GM19023 (cell line): ENCODE measurements around the gene MAGI1.

ENCODE experiments used
- ATAC-seq: cut with Tn5 transposase; IDR thresholded peaks from one replicate; pipeline ENCODE4 v1.9.1; 2021; ENCODE audit warnings: mild to moderate bottlenecking, moderate library complexity; ENCODE audit not compliant: unreplicated experiment

The MAGI1 gene

DNA sequence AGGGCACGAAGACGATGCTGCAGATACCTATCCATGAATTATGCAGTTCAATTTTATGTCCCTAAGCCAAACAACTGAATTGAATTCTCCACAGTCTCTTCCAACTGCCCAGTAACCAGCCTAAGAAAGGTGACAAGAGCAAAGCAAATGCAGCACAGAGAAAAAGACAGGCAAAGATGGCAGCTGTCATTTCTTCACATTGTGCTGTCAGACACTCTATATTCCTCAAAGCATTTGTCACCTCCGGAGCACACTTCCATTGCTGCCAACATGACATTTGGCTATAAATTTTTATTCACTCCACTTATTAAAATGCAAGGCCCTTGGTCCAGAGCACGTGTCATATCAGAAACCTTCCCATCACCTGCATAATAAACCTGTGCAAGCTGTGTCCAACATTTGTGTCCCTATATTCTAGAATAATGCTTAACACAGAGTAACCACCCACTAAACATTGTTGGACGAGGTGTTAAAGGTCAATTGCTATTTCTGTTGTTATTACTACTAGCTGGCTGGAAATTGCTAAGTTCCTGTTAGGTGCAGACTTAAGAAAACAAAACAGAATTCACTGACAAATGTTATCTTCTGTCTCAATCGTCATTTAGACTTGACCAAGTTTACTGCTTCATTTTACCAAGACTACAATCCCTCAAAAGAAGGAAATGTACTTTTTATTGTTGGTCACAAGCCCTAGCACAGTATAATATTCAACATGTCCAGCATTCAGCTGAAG, 89.7 kb downstream of the MAGI1 start:
- ATAC-seq: no peak

DNA sequence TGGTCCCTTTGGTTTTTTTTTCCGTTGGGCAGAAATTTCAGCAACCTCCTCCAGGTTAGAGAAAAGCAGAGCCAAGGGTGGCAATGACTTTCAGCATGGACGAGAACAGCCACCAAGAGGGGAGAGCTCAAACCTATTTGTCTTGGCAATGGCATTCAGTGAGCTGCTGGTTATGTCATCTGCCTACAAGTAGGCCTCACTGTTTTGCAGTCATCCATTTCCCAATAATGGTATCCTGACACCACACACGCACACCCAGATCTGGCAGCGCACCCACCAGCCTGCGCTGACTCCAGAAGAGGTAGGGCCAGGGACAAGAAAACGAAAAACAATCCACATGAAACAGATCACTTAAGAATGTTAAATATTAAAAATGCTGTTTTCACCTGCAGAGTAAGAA, 92.3 kb downstream of the MAGI1 start:
- ATAC-seq: no peak

DNA sequence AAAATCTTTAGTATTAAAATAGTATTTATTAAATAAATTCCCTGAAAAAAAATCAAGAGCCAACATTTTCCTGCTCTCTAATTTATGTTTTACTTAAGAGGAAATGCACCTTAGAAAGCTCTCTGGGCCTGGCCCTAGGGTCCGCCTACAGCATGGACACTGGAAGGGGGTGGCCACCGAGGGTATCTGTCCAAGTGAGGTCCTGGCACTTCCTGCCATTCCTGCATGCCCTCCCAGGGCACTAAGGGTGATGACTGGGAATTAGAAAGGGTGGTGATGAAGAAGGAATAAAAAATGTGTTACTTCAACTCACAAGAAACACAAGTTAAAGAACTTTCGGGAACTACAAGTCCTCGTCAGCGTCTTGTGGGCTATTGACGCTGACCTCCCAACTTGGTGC, 92.8 kb downstream of the MAGI1 start:
- no peak for ATAC-seq

DNA sequence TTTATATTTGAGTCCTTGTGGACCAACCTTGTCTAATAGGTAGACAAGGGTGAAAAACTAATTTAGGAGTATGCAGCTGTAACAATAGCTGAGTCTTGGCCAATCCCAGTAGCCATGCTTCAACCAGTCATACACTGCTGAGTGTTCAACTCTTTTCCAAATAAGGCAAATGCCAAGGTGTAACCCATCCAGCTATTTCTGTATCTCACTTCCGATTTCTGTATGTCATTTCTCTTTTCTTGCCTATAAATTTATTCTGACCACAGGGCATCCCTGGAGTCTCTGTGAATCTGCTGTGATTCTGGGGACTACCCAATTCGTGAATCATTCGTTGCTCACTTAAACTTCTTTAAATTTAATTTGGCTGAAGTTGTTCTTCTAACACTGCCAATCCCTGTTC, 93.2 kb downstream of the MAGI1 start:
- no peak for ATAC-seq

DNA sequence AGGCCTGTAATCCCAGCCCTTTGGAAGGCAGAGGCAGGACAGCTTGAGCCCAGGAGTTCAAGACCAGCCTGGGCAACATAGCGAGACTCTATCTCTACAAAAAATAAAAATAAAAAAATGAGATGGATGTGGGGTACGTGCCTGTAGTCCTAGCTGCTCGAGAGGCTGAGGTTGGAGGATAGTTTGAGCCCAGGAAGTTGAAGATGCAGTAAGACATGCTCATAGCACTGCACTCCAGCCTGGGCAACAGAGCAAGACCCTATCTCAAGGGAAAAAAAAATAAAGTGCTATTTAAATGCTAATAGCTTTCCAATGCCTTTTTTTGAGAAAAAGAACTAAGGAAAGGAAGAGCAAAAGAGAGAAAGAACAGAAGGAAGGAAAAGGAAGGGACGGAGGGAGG, 94.5 kb downstream of the MAGI1 start:
- no peak for ATAC-seq

DNA sequence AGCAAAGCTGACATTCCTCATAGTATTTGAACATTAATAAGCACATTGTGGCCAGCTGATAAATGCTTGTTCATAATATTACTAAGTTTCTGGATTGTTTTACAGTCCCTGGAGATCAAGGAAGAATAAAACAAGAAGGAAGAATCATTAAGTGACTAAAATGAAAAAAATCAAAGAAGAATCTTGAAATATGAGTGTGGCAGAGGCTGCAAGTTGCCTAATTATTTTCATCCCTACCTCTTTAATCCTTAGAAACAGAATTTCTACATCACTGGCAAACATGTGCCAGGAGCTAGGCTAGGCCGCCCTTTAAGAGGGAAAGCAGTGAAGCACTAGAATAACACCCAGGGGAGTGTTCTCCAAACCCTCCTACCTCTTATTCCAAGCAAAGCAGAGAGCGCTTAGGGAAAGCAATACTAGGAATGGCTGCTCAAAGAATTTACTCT, 98.9 kb downstream of the MAGI1 start:
- no peak for ATAC-seq

DNA sequence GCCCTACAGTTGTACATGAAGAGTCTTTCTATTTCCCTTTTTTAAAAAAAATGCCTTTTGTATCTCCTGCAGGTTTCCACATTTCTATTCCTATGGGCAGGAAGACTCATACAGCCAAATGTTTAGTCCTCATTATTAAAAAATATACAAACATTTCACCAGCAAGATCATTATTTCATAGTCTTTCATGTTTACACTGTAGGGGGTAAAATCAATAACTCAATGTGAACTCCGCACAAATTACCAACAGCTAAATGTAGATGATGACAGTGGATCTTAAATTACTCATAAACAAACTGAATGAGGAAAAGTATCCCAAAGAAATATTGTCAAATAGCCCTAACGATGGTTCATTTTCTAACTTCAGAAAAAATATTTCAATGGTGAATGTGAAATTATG, 99.5 kb downstream of the MAGI1 start:
- no peak for ATAC-seq

DNA sequence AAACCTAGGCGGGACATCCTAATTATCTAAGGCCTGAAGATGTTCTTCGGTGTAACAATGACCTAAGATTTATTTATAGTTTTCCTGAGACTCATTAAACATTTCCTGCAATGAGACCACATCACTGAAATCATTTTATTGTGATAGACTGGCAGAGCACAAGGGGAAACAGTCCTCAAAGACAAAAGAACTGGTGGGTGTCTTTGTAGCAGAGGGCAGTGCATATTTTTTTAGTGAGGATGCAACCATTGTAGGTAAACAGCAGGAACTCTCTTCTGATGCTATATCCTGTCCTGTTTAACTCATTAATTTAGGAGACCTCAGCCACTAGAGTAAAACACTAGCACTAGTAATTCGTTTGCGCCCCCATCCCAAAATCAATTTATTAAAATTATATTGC, 100.0 kb downstream of the MAGI1 start:
- ATAC-seq: no peak

DNA sequence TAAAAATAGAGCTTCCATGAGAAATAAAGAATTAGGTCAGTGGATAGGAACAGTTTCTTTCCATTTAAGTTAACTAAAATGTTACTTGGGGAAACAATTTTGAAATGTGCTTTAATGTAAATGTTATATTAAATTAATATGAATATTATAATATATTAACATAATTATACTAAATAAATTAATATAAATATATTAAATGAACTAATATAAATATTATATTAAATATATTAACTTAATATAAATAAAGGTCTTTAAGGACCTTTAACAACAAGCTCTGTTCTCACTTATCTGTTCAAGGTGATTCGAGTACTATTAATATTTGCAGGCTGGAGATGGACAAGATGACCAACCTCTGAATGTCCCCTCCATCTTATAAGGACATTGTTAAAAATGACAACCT, 100.6 kb downstream of the MAGI1 start:
- ATAC-seq: no peak

DNA sequence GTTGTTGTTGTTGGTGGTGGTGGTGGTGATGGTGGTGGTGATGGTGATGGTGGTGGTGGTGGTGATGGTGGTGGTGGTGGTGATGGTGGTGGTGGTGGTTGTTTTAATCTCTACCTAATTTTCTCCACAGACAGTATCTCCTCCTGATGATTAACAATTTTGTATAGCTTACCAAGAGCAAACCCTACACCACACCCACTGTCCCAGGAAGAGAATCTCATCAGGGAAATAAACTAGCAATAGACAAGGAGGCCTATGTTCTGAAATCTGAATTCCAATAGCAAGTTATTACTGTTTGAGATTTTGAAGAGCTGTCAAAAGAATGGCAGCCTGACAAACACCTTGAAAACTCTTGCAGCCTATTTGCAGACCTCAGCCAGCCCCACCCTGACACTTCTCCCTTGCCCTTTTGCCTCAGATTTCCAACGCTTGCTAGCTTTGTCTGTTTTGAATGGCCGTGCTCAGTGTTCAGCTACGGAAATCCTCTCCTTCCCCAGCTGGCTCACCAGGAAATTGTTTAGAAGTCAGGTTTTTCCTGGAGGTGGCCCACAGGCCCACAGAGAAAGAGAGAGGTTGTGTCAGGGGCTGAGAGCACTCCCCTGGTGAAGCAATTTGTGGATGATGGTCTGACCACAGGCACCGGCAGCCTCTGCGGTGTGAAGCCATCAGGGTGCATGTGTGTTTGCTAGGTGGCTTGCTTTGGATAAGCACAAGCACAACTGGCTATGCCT, 101.6 kb downstream of the MAGI1 start:
- ATAC-seq: no peak

DNA sequence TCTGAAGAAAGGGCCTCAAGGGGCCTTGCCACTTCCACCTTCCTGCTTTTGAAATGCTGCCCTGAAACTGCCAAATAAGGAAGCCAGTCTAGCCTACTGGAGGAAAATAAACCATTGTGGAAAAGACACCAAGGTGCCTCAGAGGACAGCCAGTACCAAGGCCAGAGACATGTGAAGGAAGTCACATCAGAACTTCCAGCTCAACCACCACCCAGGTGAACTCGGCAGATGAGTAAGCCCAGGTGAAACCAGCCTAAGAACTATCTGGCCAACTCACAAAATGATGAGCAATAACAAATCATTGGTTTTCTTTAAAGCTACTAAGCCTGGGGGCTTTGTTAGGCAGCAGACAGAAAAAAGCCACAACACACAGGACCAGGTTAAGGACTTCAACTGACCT, 103.0 kb downstream of the MAGI1 start:
- ATAC-seq: no peak

DNA sequence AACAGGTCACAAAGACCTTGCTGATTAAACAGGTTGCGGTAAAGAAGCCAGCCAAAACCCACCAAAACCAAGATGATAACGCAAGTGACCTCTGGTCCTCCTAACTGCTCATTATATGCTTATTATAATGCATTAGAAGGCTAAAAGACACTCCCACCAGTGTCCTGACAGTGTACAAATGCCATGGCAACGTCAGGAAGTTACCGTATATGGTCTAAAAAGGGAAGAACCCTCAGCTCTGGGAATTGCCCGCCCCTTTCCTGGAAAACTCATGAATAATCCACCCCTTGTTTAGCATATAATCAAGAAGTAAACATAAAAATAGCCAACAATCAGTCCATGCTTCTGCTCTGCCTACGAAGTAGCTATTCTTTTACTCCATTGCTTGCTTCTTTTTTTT, 108.1 kb downstream of the MAGI1 start:
- no peak for ATAC-seq

DNA sequence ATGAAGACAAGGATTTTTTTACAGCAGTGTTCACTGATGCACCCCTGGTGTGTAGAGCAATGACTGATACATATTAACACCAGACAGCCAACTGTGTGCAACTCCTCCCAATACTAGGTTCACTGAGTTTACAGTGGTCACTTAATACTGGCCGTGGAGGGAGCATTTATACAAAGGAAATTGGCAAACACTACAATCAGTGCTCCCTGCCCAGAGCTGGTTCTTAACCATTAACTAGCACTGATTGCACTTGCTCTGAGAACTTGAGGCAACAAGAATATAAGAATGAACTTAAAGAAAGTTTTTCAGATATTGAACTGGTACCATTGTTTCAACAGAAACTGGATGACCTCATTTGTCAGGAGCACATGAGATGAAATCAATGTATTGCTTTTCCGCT, 110.6 kb downstream of the MAGI1 start:
- ATAC-seq: no peak

DNA sequence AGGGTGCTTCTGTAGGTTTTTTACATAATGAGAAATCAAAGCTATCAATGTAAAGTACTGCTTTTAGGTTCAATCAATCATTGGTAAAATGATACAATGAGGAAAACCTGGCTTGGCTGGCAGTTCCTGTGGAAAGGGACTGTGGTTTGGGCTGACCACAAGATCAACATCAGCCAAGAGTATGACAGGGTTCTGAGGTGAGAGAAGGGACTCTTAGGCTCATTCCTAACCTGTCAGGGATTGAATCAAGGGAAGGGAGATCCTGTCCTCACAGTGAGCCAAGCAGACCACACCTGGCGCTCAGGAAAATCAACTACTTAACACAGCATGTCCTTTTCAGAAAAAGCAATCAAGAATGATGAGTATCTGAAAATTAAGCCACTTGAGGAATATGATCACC, 111.1 kb downstream of the MAGI1 start:
- no peak for ATAC-seq

DNA sequence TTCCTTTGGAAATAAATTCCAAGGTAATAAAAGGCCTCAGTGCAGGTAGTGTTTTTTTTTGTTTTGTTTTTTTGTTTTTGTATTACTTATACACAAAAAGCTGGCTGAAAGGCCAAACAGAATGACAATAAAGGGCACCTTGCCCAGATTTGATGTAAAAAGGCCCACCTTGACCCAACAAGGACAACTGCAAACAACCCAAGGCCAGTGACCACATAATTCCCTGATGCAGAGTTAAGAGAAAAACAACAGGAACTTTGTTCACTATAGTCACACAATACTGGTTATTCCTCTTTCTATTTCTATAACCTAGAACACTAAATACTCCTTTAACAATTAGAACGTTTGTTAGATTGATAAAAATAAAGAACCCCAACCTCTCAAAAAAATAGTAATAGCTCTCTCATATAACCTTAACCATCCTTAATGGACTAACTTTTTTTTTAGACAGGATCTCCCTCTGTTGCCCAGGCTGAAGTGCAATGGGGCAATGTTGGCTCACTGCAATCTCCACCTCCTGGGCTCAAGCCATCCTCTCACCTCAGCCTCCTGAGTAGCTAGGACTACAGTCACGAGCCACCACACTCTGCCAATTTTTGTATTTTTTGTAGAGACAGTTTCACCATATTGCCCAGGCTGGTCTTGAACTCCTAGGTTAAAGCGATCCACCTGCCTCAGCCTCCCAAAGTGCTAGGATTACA, 113.3 kb downstream of the MAGI1 start:
- no peak for ATAC-seq

DNA sequence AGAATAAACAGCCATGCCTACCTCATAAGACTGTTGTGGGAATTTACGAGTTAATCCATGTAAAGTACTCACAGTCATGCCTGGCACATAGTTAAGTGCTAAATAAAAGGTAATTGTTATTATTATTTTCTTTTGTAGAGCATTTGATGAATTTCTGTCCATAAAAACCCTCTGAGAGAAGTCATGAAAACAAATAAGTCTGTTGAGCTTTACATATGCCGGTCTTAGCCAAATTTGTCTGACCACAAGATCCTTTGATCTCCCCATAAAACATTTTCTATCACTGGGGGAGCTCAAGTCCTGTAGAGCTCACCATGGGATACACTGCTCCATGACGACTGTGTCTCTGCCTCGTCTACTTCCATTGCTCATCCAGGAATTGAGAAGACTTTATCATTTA, 114.0 kb downstream of the MAGI1 start:
- ATAC-seq: no peak

DNA sequence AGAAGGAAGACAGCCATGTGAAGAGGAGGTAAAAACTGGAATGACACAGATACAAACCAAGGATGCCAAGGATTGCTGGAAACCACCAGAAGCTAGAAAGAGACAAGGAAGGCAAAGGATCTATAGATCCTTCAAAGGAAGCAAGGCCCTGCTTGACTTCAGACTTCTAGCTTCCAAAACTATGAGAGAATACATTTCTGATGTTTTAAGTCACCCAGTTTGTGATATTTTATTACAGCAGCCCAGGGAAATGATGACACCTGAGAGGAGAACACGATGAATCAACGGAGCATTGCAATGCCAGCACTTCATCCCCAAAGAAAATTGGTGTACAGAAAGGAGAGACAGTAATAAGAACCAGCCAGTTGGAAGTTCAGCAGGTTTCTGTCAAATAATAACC, 116.3 kb downstream of the MAGI1 start:
- no peak for ATAC-seq

DNA sequence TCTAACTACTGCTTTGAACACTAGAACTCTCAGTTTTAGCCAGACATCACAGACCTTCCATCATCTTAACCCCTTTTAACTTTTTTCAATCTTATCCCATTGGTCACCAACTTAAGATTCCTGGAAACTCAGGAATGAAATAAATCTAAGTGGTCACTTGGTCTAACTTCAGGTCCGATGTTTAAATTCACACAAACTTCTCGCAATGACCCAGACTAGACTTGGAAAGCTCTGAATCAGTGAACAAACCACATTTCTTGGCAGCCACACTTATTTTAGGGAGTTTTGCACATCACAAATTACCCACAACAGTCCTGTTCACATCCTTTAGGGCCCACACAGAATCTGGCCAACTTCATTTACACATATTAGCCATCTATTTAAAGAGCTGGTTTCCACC, 118.9 kb downstream of the MAGI1 start:
- no peak for ATAC-seq

DNA sequence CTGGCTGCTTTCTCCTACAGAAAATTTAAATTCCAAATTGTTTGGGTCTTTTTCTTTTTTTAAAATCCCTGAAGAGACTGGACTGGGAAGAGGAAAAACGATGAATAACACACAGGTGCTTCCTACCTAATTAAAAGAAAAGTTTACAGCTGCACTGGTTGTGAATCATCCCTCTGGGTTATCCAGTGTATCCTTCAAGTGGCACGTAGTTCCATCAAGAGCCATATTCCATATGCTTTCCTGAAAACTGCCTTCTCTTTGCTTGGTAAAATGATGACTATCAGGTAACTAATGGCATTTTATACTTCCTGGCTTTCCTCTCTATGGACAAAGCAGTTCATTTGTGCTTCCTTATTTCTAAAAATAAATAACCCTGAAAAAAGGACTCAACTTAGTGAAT, 123.2 kb downstream of the MAGI1 start:
- no peak for ATAC-seq

DNA sequence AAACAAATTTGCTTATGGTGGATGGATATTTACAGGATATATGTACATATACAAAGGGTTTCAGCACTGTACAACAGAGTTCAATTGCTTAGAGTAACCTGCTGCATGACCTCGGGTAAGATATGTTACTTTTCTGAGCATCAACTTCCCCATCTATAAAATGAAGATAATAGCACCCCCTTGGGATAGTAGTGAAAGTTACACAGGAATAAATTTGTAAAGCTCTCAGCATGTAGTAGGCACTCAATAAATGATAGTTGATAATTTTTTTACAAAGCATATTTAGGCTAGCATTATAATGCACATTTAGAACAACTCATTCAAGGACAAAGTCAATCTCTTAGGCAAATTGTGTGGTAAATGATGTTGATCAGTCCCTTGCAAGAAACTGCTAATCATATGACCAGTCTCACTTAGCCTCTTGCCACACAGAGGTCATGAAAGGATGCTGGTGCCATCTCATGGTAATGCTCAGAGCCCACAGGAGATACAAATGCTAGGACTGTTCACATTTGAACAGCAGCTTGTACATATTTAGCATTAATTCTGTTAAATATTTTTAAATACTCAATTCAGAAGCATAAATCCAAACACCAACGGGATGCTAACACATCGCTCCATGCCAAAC, 123.9 kb downstream of the MAGI1 start:
- ATAC-seq: no peak

DNA sequence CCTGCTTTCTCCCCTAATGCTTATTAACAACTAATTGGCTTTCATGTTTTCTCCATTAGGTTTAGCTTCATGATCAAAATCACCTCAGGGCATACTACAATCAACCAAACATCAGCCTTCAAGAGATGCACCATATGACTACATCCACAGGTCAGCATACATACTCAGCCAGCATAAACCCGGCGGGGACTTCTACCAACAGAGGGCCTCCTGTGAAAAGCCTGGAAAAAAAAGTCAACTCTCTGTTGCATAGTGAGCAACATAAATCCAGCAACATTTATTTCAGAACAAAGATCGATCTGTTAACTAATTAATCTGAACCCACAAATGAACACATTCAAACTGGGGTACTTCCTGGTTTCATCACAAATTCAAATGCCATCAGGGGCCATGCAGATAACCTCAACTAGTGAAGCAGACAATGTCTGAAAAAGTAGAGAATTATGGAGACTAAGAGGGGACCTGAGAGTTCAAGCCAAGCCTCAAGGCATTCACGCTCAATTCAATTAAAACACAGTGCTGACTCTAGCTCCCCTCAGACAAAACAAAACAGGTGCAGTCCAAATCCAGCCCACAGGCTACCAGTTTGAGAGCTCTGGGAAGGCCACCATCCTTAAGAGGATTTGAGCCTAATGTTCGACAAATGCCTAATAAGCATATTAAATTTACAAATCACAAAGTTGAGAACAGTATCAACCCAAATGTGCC, 124.5 kb downstream of the MAGI1 start:
- no peak for ATAC-seq
